A673 (cell line): Measurements from ENCODE around the gene HOXD9. TPM values are rescaled to one million over a fixed set of nuclear protein-coding genes. Genes with fewer than 3 reads are reported as not detected.

Source experiments
- BruUV-seq: library from RNA; stranded (reverse); fragments of 400-500 nt; replicated peaks from 2 replicates; lab custom pipeline; 2021; lab: Mats Ljungman, UMichigan
- CTCF ChIA-PET: fragments of 300-600 bp; sonication (Branson Sonifier 250); formaldehyde crosslinking; loops from one replicate; lab custom pipeline; 2022; ENCODE audit warnings: antibody characterized with exemption; lab: Charles Lee
- POLR2A ChIA-PET: fragments of 300-600 bp; sonication (Branson Sonifier 250); formaldehyde crosslinking; loops from one replicate; lab custom pipeline; 2022; ENCODE audit warnings: antibody characterized with exemption; ENCODE audit not compliant: low non-redundant PET; lab: Charles Lee
- DNase-seq: peaks from one replicate; pipeline ENCODE4 v3.0.0-alpha.2; 2015; ENCODE audit warnings: low spot score
- H3K27ac ChIP-seq: fragments of 200-600 bp; sonication (generic); 2 replicates; pipeline ENCODE4 v1.5.1; 2016; ENCODE audit warnings: mixed run types, low read depth, mild to moderate bottlenecking, mixed read lengths, antibody characterized with exemption, low read length; ENCODE audit not compliant: poor library complexity, severe bottlenecking
- H3K27me3 ChIP-seq: fragments of 200-600 bp; sonication (generic); replicated peaks from 2 replicates; pipeline ENCODE4 v1.6.1; 2017; ENCODE audit warnings: mixed run types, low read depth, mild to moderate bottlenecking, mixed read lengths, antibody characterized with exemption, low read length; ENCODE audit not compliant: insufficient read depth, poor library complexity
- H3K36me3 ChIP-seq: fragments of 200-600 bp; sonication (generic); 2 replicates; pipeline ENCODE4 v1.6.1; 2016; ENCODE audit warnings: mixed run types, mild to moderate bottlenecking, mixed read lengths, antibody characterized with exemption, low read length; ENCODE audit not compliant: insufficient read depth, poor library complexity, severe bottlenecking
- H3K4me1 ChIP-seq: fragments of 200-600 bp; sonication (generic); 2 replicates; pipeline ENCODE4 v1.6.1; 2017; ENCODE audit warnings: mixed run types, mild to moderate bottlenecking, mixed read lengths, antibody characterized with exemption, low read length; ENCODE audit not compliant: insufficient read depth, poor library complexity, severe bottlenecking
- H3K4me3 ChIP-seq: fragments of 200-600 bp; sonication (generic); 2 replicates; pipeline ENCODE4 v1.5.1; 2016; ENCODE audit warnings: low read depth, mixed run types, mild to moderate bottlenecking, mixed read lengths, low read length; ENCODE audit not compliant: poor library complexity, severe bottlenecking
- H3K9me3 ChIP-seq: fragments of 200-600 bp; sonication (generic); 2 replicates; pipeline ENCODE4 v1.6.1; 2016; ENCODE audit warnings: mixed run types, low read depth, mild to moderate bottlenecking, mixed read lengths, antibody characterized with exemption, low read length; ENCODE audit not compliant: poor library complexity, severe bottlenecking
- CTCF ChIP-seq: fragments of 300-800, 200-600 bp; sonication (generic); conservative IDR thresholded peaks from 2 replicates; pipeline ENCODE4 v1.5.1; 2017; ENCODE audit warnings: low read depth, mild to moderate bottlenecking, antibody characterized with exemption, low read length, moderate library complexity, mixed read lengths
- EZH2 ChIP-seq: fragments of 200-600 bp; sonication (generic); IDR thresholded peaks from 2 replicates; pipeline ENCODE4 v1.6.1; 2017; ENCODE audit warnings: borderline replicate concordance, low read depth, mild to moderate bottlenecking, mixed read lengths, antibody characterized with exemption, low read length; ENCODE audit not compliant: poor library complexity, severe bottlenecking
- intact Hi-C: fragments of 100-400 bp; cut with micrococcal nuclease; formaldehyde crosslinking; loops from one replicate; pipeline ENCODE4 v1.10.0; 2022; ENCODE audit not compliant: unreplicated experiment
- total RNA-seq: library from RNA; stranded (reverse); gene quantifications from 2 replicates; pipeline ENCODE4 v1.2.3, GENCODE V29; 2021

The HOXD9 gene
- total RNA-seq, 1 experiment from 2014 or later: 63.0 TPM

- intact Hi-C loops: no loop called here
- peaks cover 21% of the 10 kb centered on the region for H3K4me1 ChIP-seq
- no peaks in the 10 kb centered on the region for H3K9me3 ChIP-seq
- DNase-seq: no peak
- no peak overlapping the region for H3K4me3 ChIP-seq
- no peaks in the 10 kb centered on the region for H3K36me3 ChIP-seq
- no peak overlapping the region for H3K27ac ChIP-seq
- no TSS peak for BruUV-seq
- ChIA-PET CTCF (interaction anchor here (0.5 kb wide), 1 partner anchor 745 kb away, joined by 3 read pairs; no protein-coding TSS in a partner anchor), POLR2A (no interaction called here)
- peaks cover 91% of the 10 kb centered on the region for H3K27me3 ChIP-seq
- no peak for TF ChIP-seq EZH2
- no peak for TF ChIP-seq CTCF
Observed at GRCh38 chr2:176074919-176075425, 47.5 kb upstream of the HOXD9 start.

- Histone ChIP-seq H3K4me1 (peaks cover 22% of the 10 kb centered on the region), H3K9me3 (no peaks in the 10 kb centered on the region), H3K27ac (no peak overlapping the region), H3K27me3 (peaks cover 87% of the 10 kb centered on the region), H3K36me3 (no peaks in the 10 kb centered on the region), H3K4me3 (peak overlapping the region; percentile 5)
- POLR2A ChIA-PET: no interaction called here
- CTCF ChIA-PET: interaction anchor here (0.5 kb wide), 1 partner anchor 746 kb away, joined by 3 read pairs; no protein-coding TSS in a partner anchor
- TF ChIP-seq EZH2: no peak
- no peak for TF ChIP-seq CTCF
- peak; percentile 63 for DNase-seq
- intact Hi-C loops: no loop called here
- no TSS peak for BruUV-seq
Observed at GRCh38 chr2:176075481-176075880, 47.0 kb upstream of the HOXD9 start.

- H3K27ac ChIP-seq: no peak overlapping the region
- H3K9me3 ChIP-seq: no peaks in the 10 kb centered on the region
- POLR2A ChIA-PET: no interaction called here
- H3K27me3 ChIP-seq: peaks cover 87% of the 10 kb centered on the region
- intact Hi-C loops: no loop called here
- BruUV-seq: no TSS peak
- H3K4me1 ChIP-seq: peaks cover 28% of the 10 kb centered on the region
- TF ChIP-seq EZH2 (no peak), CTCF (no peak)
- CTCF ChIA-PET: no interaction called here
- H3K4me3 ChIP-seq: no peak overlapping the region
- no peaks in the 10 kb centered on the region for H3K36me3 ChIP-seq
- DNase-seq: no peak
Observed at GRCh38 chr2:176076063-176076462, 46.5 kb upstream of the HOXD9 start.
